CD4-positive, alpha-beta T cell (primary cell): ENCODE data around the gene COL17A1. TPM values are rescaled to one million over a fixed set of nuclear protein-coding genes. Genes with fewer than 3 reads are reported as not detected.

Experiments used
- ATAC-seq: fragments of 200-7000 bp; cut with Tn5 transposase; one replicate; pipeline ENCODE4 v1.10.0; 2022; ENCODE audit warnings: mild to moderate bottlenecking; ENCODE audit not compliant: poor library complexity
- CTCF ChIA-PET: fragments of 350-600 bp; sonication (Branson Sonifier 250); formaldehyde crosslinking; loops from one replicate; lab custom pipeline; 2021; ENCODE audit warnings: antibody characterized with exemption, inconsistent platforms; lab: Charles Lee
- POLR2A ChIA-PET: fragments of 350-600 bp; sonication (Branson Sonifier 250); formaldehyde crosslinking; loops from one replicate; lab custom pipeline; 2021; ENCODE audit warnings: antibody characterized with exemption, inconsistent platforms; lab: Charles Lee
- DNase-seq, 14 experiments: peaks; one replicate each; pipeline ENCODE4 v3.0.0-alpha.2; 2013 to 2020; ENCODE audit warnings: mixed read lengths in 2 of 14
- H3K27ac ChIP-seq, 2 donors: one replicate each; pipeline versions ENCODE4 v1.5.1 to v1.7.0; 2013; ENCODE audit warnings: low read length in 2 of 2, low read depth in 1 of 2, mild to moderate bottlenecking in 1 of 2
- H3K27me3 ChIP-seq, 2 experiments: 1 replicate in 1 of 2; 2 replicates in 1 of 2; pipeline versions ENCODE4 v1.6.1 to v1.7.0; 2013; ENCODE audit warnings: low read length in 2 of 2, control low read depth in 1 of 2, mild to moderate bottlenecking in 1 of 2, moderate library complexity in 1 of 2; ENCODE audit not compliant: insufficient read depth in 2 of 2, control insufficient read depth in 1 of 2
- H3K36me3 ChIP-seq: one replicate; pipeline ENCODE4 v1.6.1; 2013; ENCODE audit warnings: low read length, control low read depth; ENCODE audit not compliant: insufficient read depth
- H3K4me1 ChIP-seq: one replicate; pipeline ENCODE4 v1.6.1; 2013; ENCODE audit warnings: low read length, control low read depth; ENCODE audit not compliant: insufficient read depth
- H3K4me3 ChIP-seq: one replicate; pipeline ENCODE4 v1.5.1; 2013; ENCODE audit warnings: mild to moderate bottlenecking, low read length, moderate library complexity
- H3K9me3 ChIP-seq, 2 experiments: 1 replicate in 1 of 2; 2 replicates in 1 of 2; pipeline versions ENCODE4 v1.6.1 to v1.7.0; 2013; ENCODE audit warnings: low read length in 2 of 2, mild to moderate bottlenecking in 2 of 2, control low read depth in 1 of 2, moderate library complexity in 1 of 2; ENCODE audit not compliant: control insufficient read depth in 1 of 2, insufficient read depth in 1 of 2
- H3K27ac Mint-ChIP-seq: one replicate; pipeline ENCODE4 v1.8.0; 2020; ENCODE audit warnings: mixed read lengths
- H3K27me3 Mint-ChIP-seq: one replicate; pipeline ENCODE4 v1.8.0; 2021; ENCODE audit warnings: mixed read lengths
- H3K36me3 Mint-ChIP-seq: one replicate; pipeline ENCODE4 v1.8.0; 2021; ENCODE audit warnings: low read depth, mixed read lengths
- H3K4me1 Mint-ChIP-seq: one replicate; pipeline ENCODE4 v1.8.0; 2021; ENCODE audit warnings: low read depth, mixed read lengths
- H3K4me3 Mint-ChIP-seq: one replicate; pipeline ENCODE4 v1.8.0; 2020; ENCODE audit warnings: mild to moderate bottlenecking, mixed read lengths
- H3K9me3 Mint-ChIP-seq: one replicate; pipeline ENCODE4 v1.8.0; 2020; ENCODE audit warnings: mixed read lengths
- CTCF ChIP-seq: fragments of 200-600 bp; IDR thresholded peaks from one replicate; pipeline ENCODE4 v1.8.0; 2022; ENCODE audit warnings: antibody characterized with exemption, mild to moderate bottlenecking
- intact Hi-C, 2 experiments: fragments of 100-400 bp; cut with DNase I in 1 of 2; cut with micrococcal nuclease in 1 of 2; formaldehyde crosslinking; loops; one replicate each; pipeline versions ENCODE4 v1.15.1 to v1.9.0; 2023 to 2025; cut with DNase I, micrococcal nuclease
- total RNA-seq, 174 experiments: library from RNA in 2 of 174; stranded (reverse) in 2 of 174; gene quantifications; one replicate each; pipeline ENCODE4 v1.2.3 and lab custom pipeline; 2021 to 2026

Gene COL17A1
- total RNA-seq, 2 experiments from 2014 or later = not detected

GRCh38 chr10:104072786-104073185 is 12.9 kb downstream of the COL17A1 start:
- no peaks in the 10 kb centered on the region for H3K27me3 ChIP-seq
- no peak overlapping the region for H3K27ac ChIP-seq
- Mint-ChIP-seq H3K27me3 (no peaks in the 10 kb centered on the region), H3K4me1 (no peaks in the 10 kb centered on the region), H3K27ac (no peak overlapping the region), H3K36me3 (no peaks in the 10 kb centered on the region), H3K9me3 (no peaks in the 10 kb centered on the region), H3K4me3 (no peak overlapping the region)
- POLR2A ChIA-PET = interaction anchor here (0.5 to 1.2 kb wide), 2 partner anchors 43 to 47 kb away, joined by 3 read pairs; no protein-coding TSS in a partner anchor
- CTCF ChIA-PET = interaction anchor here (1.1 to 1.4 kb wide), 2 partner anchors 11 to 17 kb away, joined by 3 read pairs; no protein-coding TSS in a partner anchor
- intact Hi-C loops = no loop called here
- no peaks in the 10 kb centered on the region for H3K36me3 ChIP-seq
- H3K4me1 ChIP-seq = peaks cover 2% of the 10 kb centered on the region
- H3K9me3 ChIP-seq = no peaks in the 10 kb centered on the region
- DNase-seq (peak in 1 of 14 experiments; percentile 9), ATAC-seq (no peak)
- H3K4me3 ChIP-seq = no peak overlapping the region
- no peak for TF ChIP-seq CTCF

DNA sequence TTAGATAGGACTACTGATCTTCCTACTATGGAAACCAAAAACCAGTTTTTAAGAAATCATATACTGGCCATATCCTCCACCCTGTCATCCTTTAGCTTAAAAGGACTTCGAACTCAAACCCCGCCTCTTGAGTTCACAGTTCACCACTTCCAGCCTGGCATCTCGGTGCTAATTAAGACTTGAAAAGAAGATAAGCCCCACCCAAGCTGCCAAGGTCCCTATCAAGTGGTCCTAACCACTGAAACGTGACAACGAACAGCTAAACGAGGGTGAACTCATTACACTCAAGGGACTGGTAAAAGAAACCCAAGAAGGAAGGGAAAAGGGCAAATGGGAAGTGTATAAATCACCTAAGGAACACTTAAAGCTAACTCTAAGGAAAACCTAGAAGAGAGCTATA is 16.1 kb downstream of the COL17A1 start:
- Mint-ChIP-seq H3K27ac (no peak overlapping the region), H3K36me3 (no peaks in the 10 kb centered on the region), H3K9me3 (no peaks in the 10 kb centered on the region), H3K4me1 (no peaks in the 10 kb centered on the region), H3K4me3 (no peak overlapping the region), H3K27me3 (no peaks in the 10 kb centered on the region)
- H3K27me3 ChIP-seq = no peaks in the 10 kb centered on the region
- DNase-seq (no peak), ATAC-seq (no peak)
- H3K27ac ChIP-seq = no peak overlapping the region
- intact Hi-C loops = no loop called here
- POLR2A ChIA-PET = no interaction called here
- peaks cover 2% of the 10 kb centered on the region for H3K4me1 ChIP-seq
- no peak for TF ChIP-seq CTCF
- no peaks in the 10 kb centered on the region for H3K36me3 ChIP-seq
- no peak overlapping the region for H3K4me3 ChIP-seq
- CTCF ChIA-PET = no interaction called here
- no peaks in the 10 kb centered on the region for H3K9me3 ChIP-seq

DNA sequence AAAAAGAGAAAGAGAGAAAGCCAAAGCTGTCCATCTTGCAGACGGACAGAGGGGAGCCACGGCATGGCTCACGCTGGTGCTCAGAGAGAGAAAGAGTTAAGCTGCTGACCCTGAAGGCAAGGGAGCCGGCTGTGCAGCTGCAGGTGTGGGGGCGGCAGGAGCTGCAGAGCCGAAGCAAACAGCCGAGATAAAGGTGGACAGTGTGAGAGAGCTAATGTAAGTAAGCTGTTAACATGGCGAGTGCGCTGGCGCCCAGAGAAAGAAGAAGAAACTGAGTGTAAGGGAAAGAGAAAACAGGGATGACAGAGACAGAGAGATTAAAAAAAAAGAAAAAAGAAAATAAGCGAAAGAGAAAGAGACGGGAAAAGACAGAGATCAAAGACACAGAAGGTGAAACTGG is 18.2 kb downstream of the COL17A1 start:
- Histone ChIP-seq H3K9me3 (no peaks in the 10 kb centered on the region), H3K4me1 (peaks cover 2% of the 10 kb centered on the region), H3K27me3 (no peaks in the 10 kb centered on the region), H3K4me3 (no peak overlapping the region), H3K36me3 (no peaks in the 10 kb centered on the region), H3K27ac (no peak overlapping the region)
- Mint-ChIP-seq H3K27me3 (no peaks in the 10 kb centered on the region), H3K36me3 (no peaks in the 10 kb centered on the region), H3K4me1 (no peaks in the 10 kb centered on the region), H3K27ac (no peak overlapping the region), H3K9me3 (no peaks in the 10 kb centered on the region), H3K4me3 (no peak overlapping the region)
- ATAC-seq = no peak
- intact Hi-C loops = no loop called here
- POLR2A ChIA-PET = no interaction called here
- CTCF ChIA-PET = no interaction called here
- TF ChIP-seq CTCF = no peak
- DNase-seq = no peak
